HEK293T (cell line): ENCODE measurements around the gene NFE2L3.

Experiments
- CTCF ChIA-PET: fragments of 350-600 bp; formaldehyde crosslinking; extraction: SDS; loops from one replicate; lab custom pipeline; 2021; ENCODE audit warnings: antibody characterized with exemption, inconsistent platforms; lab: Yijun Ruan, JAX
- POLR2A ChIA-PET: fragments of 350-600 bp; formaldehyde crosslinking; extraction: SDS; loops from one replicate; lab custom pipeline; 2020; ENCODE audit warnings: antibody characterized with exemption, inconsistent platforms; lab: Yijun Ruan, JAX
- DNase-seq: peaks from one replicate; pipeline ENCODE4 v3.0.0; 2012; ENCODE audit warnings: mixed read lengths; ENCODE audit errors: extremely low spot score
- ARNT ChIP-seq: fragments of 450-650 bp; IDR thresholded peaks from 2 replicates; pipeline ENCODE4 v1.6.1; 2017; ENCODE audit warnings: mild to moderate bottlenecking
- BHLHE40 ChIP-seq: fragments of 450-650 bp; IDR thresholded peaks from 2 replicates; pipeline ENCODE4 v1.6.1; 2016; ENCODE audit warnings: mild to moderate bottlenecking, moderate library complexity, borderline replicate concordance
- CTBP1 ChIP-seq: fragments of 450-650 bp; IDR thresholded peaks from 2 replicates; pipeline ENCODE4 v1.6.1; 2016; ENCODE audit warnings: borderline replicate concordance
- ELF4 ChIP-seq: fragments of 450-650 bp; IDR thresholded peaks from 2 replicates; pipeline ENCODE4 v1.6.1; 2017; ENCODE audit warnings: antibody characterized with exemption
- FOXA1 ChIP-seq: fragments of 450-650 bp; IDR thresholded peaks from 2 replicates; pipeline ENCODE4 v1.6.1; 2016; ENCODE audit warnings: mild to moderate bottlenecking
- FOXK2 ChIP-seq: fragments of 450-650 bp; IDR thresholded peaks from 2 replicates; pipeline ENCODE4 v1.6.1; 2016; ENCODE audit warnings: mild to moderate bottlenecking
- FOXM1 ChIP-seq: fragments of 450-650 bp; IDR thresholded peaks from 2 replicates; pipeline ENCODE4 v1.6.1; 2017; ENCODE audit warnings: mild to moderate bottlenecking, borderline replicate concordance
- HDGF ChIP-seq: fragments of 450-650 bp; IDR thresholded peaks from 2 replicates; pipeline ENCODE4 v1.6.1; 2017; ENCODE audit warnings: antibody characterized with exemption, borderline replicate concordance
- L3MBTL2 ChIP-seq: fragments of 450-650 bp; conservative IDR thresholded peaks from 2 replicates; pipeline ENCODE4 v1.6.1; 2016; ENCODE audit warnings: mild to moderate bottlenecking
- LEF1 ChIP-seq: fragments of 450-650 bp; IDR thresholded peaks from 2 replicates; pipeline ENCODE4 v1.6.1; 2017; ENCODE audit warnings: mild to moderate bottlenecking, borderline replicate concordance
- NFRKB ChIP-seq: fragments of 450-650 bp; IDR thresholded peaks from 2 replicates; pipeline ENCODE4 v1.6.1; 2016; ENCODE audit warnings: mild to moderate bottlenecking, moderate library complexity
- SP1 ChIP-seq: fragments of 450-650 bp; IDR thresholded peaks from 2 replicates; pipeline ENCODE4 v1.6.1; 2017
- SUZ12 ChIP-seq: fragments of 450-650 bp; IDR thresholded peaks from 2 replicates; pipeline ENCODE4 v1.6.1; 2016; ENCODE audit warnings: mild to moderate bottlenecking
- TARDBP ChIP-seq: fragments of 450-650 bp; IDR thresholded peaks from 2 replicates; pipeline ENCODE4 v1.6.1; 2016
- ZNF384 ChIP-seq: fragments of 450-650 bp; IDR thresholded peaks from 2 replicates; pipeline ENCODE4 v1.6.1; 2016
- TF ChIP-seq, protein P1 (sequence below): fragments of 450-650 bp; IDR thresholded peaks from 2 replicates; pipeline ENCODE4 v1.6.1; 2016

NFE2L3 gene

GRCh38 chr7:26135076-26135475, 16.9 kb upstream of the NFE2L3 start:
- POLR2A ChIA-PET, result interaction anchor here (1.1 kb wide), 1 partner anchor 17 kb away, joined by 3 read pairs; the partner anchor contains the start of gene NFE2L3
- CTCF ChIA-PET, result interaction anchor here (0.6 kb wide), 1 partner anchor 194 kb away, joined by 3 read pairs; no protein-coding TSS in a partner anchor
- DNase-seq, result no peak
- TF ChIP-seq ARNT (no peak), LEF1 (no peak), ZNF384 (no peak), NFRKB (no peak), SP1 (no peak), SUZ12 (no peak), FOXM1 (no peak), TARDBP (no peak), HDGF (no peak), FOXA1 (no peak), CTBP1 (no peak), ELF4 (no peak), L3MBTL2 (no peak), FOXK2 (no peak)
- TF ChIP-seq, protein P1, sequence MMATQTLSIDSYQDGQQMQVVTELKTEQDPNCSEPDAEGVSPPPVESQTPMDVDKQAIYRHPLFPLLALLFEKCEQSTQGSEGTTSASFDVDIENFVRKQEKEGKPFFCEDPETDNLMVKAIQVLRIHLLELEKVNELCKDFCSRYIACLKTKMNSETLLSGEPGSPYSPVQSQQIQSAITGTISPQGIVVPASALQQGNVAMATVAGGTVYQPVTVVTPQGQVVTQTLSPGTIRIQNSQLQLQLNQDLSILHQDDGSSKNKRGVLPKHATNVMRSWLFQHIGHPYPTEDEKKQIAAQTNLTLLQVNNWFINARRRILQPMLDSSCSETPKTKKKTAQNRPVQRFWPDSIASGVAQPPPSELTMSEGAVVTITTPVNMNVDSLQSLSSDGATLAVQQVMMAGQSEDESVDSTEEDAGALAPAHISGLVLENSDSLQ, result no peak

DNA sequence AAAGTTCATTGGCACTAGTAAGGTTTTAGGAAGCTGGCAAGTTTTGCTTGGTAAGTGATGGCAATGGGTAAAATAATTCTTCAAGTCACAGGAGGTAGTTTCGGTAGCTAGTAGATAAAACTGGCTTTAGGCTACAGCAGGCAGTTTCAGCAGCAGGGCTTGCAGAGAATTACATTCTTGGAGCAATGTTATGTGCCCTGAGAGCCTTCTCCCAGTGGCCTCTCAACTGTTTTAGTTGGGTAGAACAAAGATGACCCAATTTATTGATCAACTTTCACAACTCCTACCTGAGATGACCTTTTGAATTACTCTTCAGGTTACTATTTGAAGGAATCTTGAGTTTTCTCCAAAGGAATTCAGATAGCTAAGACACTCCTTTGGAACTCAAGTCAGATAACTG, 16.4 kb upstream of the NFE2L3 start:
- TF ChIP-seq FOXA1, result no peak
- TF ChIP-seq NFRKB, result no peak
- TF ChIP-seq FOXM1, result no peak
- no peak for TF ChIP-seq L3MBTL2
- no peak for TF ChIP-seq ARNT
- TF ChIP-seq, protein P1, result no peak
- TF ChIP-seq ZNF384, result no peak
- no peak for TF ChIP-seq SP1
- TF ChIP-seq TARDBP, result no peak
- TF ChIP-seq SUZ12, result no peak
- DNase-seq, result no peak
- POLR2A ChIA-PET, result interaction anchor here (1.1 to 3.3 kb wide), 2 partner anchors 16 to 17 kb away, joined by 3 to 13 read pairs; partner anchors contain the start of gene NFE2L3
- CTCF ChIA-PET, result interaction anchor here (0.7 kb wide), 1 partner anchor 16 kb away, joined by 4 read pairs; no protein-coding TSS in a partner anchor

DNA sequence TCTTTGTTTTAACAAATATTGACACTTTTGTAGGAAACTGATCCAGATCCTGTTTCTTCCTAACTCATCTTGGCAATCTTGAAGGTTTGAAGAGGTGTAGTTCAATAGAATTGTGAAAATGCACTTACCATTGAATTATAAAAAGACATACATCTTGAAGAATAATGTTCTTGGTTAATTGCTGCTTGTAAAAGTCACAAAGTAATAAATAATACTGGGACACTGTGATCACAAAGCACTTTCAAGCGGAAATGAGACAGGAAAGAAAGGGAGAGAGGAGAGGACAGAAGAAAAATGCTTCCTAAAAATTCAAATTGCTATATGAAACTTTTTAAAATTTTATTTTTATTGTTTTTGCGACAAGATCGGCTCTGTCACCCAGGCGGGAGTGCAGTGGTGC, 15.2 kb upstream of the NFE2L3 start:
- no peak for TF ChIP-seq TARDBP
- no peak for TF ChIP-seq FOXM1
- TF ChIP-seq SUZ12, result no peak
- TF ChIP-seq, protein P1, result peak; percentile 79
- no peak for DNase-seq
- CTCF ChIA-PET, result no interaction called here
- POLR2A ChIA-PET, result interaction anchor here (3.3 kb wide), 1 partner anchor 15 kb away, joined by 13 read pairs; the partner anchor contains the start of gene NFE2L3

- ChIA-PET CTCF (no interaction called here), POLR2A (no interaction called here)
- TF ChIP-seq L3MBTL2 (no peak), BHLHE40 (no peak), FOXM1 (no peak), SUZ12 (no peak), LEF1 (no peak), ELF4 (no peak), CTBP1 (no peak), NFRKB (no peak), ZNF384 (no peak), TARDBP (no peak), SP1 (no peak), HDGF (no peak), FOXK2 (no peak), ARNT (no peak), FOXA1 (no peak)
- TF ChIP-seq, protein P1, result no peak
- no peak for DNase-seq
Observed at GRCh38 chr7:26140380-26140779, 11.6 kb upstream of the NFE2L3 start.

GRCh38 chr7:26141077-26141476, 10.9 kb upstream of the NFE2L3 start:
- ChIA-PET CTCF (no interaction called here), POLR2A (interaction anchor here (1.0 kb wide), 1 partner anchor 11 kb away, joined by 3 read pairs; the partner anchor contains the start of gene NFE2L3)
- no peak for DNase-seq
- TF ChIP-seq NFRKB, result no peak

DNA sequence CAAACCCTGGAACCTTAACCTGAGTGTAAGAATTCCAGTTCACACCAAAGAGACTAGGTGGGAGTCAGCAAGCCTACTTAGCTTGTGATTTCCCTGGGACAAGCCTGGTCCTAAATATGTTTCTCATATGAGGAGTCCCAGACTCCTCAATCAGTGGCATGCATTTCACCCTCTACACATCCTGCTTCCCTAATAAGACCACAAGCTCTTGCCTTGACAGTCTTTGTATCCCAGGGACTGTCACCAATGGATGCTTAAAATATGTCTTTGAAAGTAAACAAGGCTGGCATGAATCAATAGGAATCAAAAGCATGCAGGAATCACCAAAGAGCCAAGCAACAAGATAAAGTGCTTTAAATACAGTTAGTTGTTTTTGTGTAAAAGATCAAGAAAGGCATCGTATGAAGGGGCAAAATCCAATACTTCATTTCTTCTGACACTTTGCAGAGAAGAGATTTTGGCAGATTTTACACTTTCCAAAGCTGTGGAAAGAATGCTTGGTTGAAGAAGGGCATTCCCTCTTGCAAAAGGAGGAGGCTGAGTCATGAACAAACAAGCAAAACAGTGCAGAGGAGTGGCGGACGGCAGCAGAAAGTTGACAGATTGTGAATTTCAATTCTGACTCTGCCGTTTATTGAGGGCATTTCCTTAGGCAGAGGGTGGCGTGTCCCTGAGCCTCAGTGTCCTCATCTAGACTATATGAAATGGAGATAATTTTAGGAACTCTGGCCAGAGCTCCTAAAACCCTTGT, 8.5 kb upstream of the NFE2L3 start:
- ChIA-PET POLR2A (interaction anchor here (1.3 kb wide), 1 partner anchor 9 kb away, joined by 3 read pairs; the partner anchor contains the start of gene NFE2L3), CTCF (interaction anchor here (0.7 to 1.0 kb wide), 2 partner anchors 53 to 251 kb away, joined by 3 read pairs; no protein-coding TSS in a partner anchor)
- DNase-seq, result no peak
- TF ChIP-seq FOXK2 (no peak), FOXM1 (no peak), SP1 (no peak), TARDBP (no peak), BHLHE40 (no peak), SUZ12 (no peak), ZNF384 (no peak), L3MBTL2 (no peak), FOXA1 (no peak), NFRKB (no peak)
- TF ChIP-seq, protein P1, result no peak
